Measurements from ENCODE around the gene AKT1S1. TPM values are rescaled to one million over a fixed set of nuclear protein-coding genes. Genes with fewer than 3 reads are reported as not detected.
"Not testable (repeated sequence)": the region's sequence is repeated elsewhere in the genome, so short reads cannot be mapped to it uniquely, and the experiment has no call there.

The AKT1S1 gene
- total and polyA plus RNA-seq, 2 of the 13 experiments (the other 11 are each of a cell fraction or from before 2014, with no cell fraction given) = 13.5 to 27.8 TPM

DNA sequence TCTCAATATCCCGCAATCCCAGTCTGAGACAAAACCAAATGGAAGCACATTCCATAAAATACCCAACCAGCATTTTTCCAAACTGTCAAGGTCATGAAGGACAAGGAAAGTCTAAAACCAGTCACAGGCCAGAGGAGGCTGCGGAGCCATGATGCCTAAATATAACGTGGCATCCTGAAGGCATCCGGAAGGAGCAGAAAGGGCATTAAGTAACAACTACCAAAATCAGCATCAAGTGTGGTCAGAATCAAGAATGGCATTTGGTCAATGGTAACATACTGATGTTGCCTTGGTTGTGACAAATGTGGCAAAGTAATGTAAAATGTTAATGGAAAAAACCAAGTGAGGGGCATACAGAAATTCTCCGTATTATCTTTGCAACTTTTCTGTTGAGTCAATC, 48.3 kb upstream of the AKT1S1 start:
- FAIRE-seq (no peak), DNase-seq (ENCODE audit: low spot score) (no peak), ATAC-seq (no peak)
- Histone ChIP-seq H3K9ac (ENCODE audit: insufficient read depth, low read depth, low read length) (no peak overlapping the region), H4K20me1 (ENCODE audit: insufficient read depth, low read length) (peaks cover 2% of the 10 kb centered on the region; the same call in 1 of the 2 replicates), H3K79me2 (ENCODE audit: insufficient read depth, low read length) (peaks cover 64% of the 10 kb centered on the region), H3K36me3 (replicated peaks in 1 of 2; ENCODE audit: control insufficient read depth in 1 of 2, insufficient read depth in 2 of 2, low read length in 2 of 2) (peaks cover 14 to 44% of the 10 kb centered on the region in 2 experiments; a peak in 4 of 5 replicates), H3K4me1 (ENCODE audit: insufficient read depth, low read length) (peaks cover 27% of the 10 kb centered on the region), H3K4me3 (replicated peaks in 1 of 3; ENCODE audit: insufficient read depth in 1 of 3, low read depth in 2 of 3, low read length in 3 of 3) (no peak overlapping the region), H3K4me2 (ENCODE audit: low read depth, low read length) (0 out of 2 replicates have a peak overlapping the region, but pooled peaks have one; percentile 1), H3K27me3 (ENCODE audit: control insufficient read depth in 1 of 2, insufficient read depth in 2 of 2, low read length in 2 of 2) (no peaks in the 10 kb centered on the region; a peak in 1 of 5 replicates), H2AFZ (ENCODE audit: low read length) (no peak overlapping the region), H3K9me3 (ENCODE audit: low read length) (no peaks in the 10 kb centered on the region), H3K27ac (ENCODE audit: extremely low read length, insufficient read depth, low read length) (no peak overlapping the region)
- no peak for TF ChIP-seq RBM39 (IDR thresholded peaks at IDR 0.05; ENCODE audit: low read depth, low read length, poor library complexity, severe bottlenecking)
- no peak for TF ChIP-seq RCOR2 (CRISPR knock-in tag; IDR thresholded peaks at IDR 0.05)
- TF ChIP-seq ELF1 (CRISPR knock-in tag; IDR thresholded peaks at IDR 0.05) = no peak
- no peak for TF ChIP-seq ETV5 (CRISPR knock-in tag; IDR thresholded peaks at IDR 0.05; ENCODE audit: borderline replicate concordance)
- no peak for TF ChIP-seq ZSCAN31 (CRISPR knock-in tag; IDR thresholded peaks at IDR 0.05; ENCODE audit: low read depth)
- TF ChIP-seq PCBP2 (optimal IDR thresholded peaks at IDR 0.05; ENCODE audit: low read depth, low read length, poor library complexity, severe bottlenecking) = no peak
- no peak for TF ChIP-seq RORA (CRISPR knock-in tag; IDR thresholded peaks at IDR 0.05)
- TF ChIP-seq TBX2 (CRISPR knock-in tag; IDR thresholded peaks at IDR 0.05; ENCODE audit: borderline replicate concordance) = no peak
- TF ChIP-seq SMAD9 (CRISPR knock-in tag; IDR thresholded peaks at IDR 0.05) = no peak
- TF ChIP-seq, protein P1, sequence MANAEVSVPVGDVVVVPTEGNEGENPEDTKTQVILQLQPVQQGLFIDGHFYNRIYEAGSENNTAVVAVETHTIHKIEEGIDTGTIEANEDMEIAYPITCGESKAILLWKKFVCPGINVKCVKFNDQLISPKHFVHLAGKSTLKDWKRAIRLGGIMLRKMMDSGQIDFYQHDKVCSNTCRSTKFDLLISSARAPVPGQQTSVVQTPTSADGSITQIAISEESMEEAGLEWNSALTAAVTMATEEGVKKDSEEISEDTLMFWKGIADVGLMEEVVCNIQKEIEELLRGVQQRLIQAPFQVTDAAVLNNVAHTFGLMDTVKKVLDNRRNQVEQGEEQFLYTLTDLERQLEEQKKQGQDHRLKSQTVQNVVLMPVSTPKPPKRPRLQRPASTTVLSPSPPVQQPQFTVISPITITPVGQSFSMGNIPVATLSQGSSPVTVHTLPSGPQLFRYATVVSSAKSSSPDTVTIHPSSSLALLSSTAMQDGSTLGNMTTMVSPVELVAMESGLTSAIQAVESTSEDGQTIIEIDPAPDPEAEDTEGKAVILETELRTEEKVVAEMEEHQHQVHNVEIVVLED (CRISPR knock-in tag; IDR thresholded peaks at IDR 0.05; ENCODE audit: borderline replicate concordance) = no peak
- intact Hi-C loops (cut with micrococcal nuclease; ENCODE audit: unreplicated experiment) = no loop called here
- in situ Hi-C loops (cut with HindIII; ENCODE audit: extremely low pct_ligation_motif_present, low pct_unique_long_range_greater_than_20kb) = no loop called here
- POLR2A ChIA-PET = no interaction called here
- BruUV-seq (replicated peaks) = no TSS peak
- CTCF ChIA-PET (ENCODE audit: low intra/inter-chr PET ratio, low total read pairs) = no interaction called here
- 91% methylated on average over 5 of the region's 5 CpGs for WGBS (ENCODE audit: low lambda C conversion rate)

DNA sequence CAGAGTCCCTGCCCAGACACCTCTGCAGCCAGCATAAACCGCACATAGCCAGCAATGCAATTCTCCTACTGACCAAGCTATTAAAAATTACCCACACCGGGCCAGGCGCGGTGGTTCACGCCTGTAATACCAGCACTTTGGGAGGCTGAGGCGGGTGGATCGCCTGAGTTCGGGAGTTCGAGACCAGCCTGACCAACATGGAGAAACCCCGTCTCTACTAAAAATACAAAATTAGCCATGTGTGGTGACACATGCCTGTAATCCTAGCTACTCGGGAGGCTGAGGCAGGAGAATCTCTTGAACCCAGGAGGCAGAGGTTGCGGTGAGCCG, 47.7 kb upstream of the AKT1S1 start:
- FAIRE-seq; in situ Hi-C loops (cut with HindIII; ENCODE audit: extremely low pct_ligation_motif_present, low pct_unique_long_range_greater_than_20kb); intact Hi-C loops (cut with micrococcal nuclease; ENCODE audit: unreplicated experiment); DNase-seq (ENCODE audit: low spot score); CTCF ChIA-PET (ENCODE audit: low intra/inter-chr PET ratio, low total read pairs); H3K4me3 ChIP-seq (replicated peaks in 1 of 3; ENCODE audit: insufficient read depth in 1 of 3, low read depth in 2 of 3, low read length in 3 of 3); POLR2A ChIA-PET; H3K9me3 ChIP-seq (ENCODE audit: low read length); BruUV-seq (replicated peaks); ATAC-seq; H3K27me3 ChIP-seq (ENCODE audit: control insufficient read depth in 1 of 2, insufficient read depth in 2 of 2, low read length in 2 of 2); H3K4me2 ChIP-seq (ENCODE audit: low read depth, low read length); H3K27ac ChIP-seq (ENCODE audit: extremely low read length, insufficient read depth, low read length); H2AFZ ChIP-seq (ENCODE audit: low read length); H4K20me1 ChIP-seq (ENCODE audit: insufficient read depth, low read length); H3K9ac ChIP-seq (ENCODE audit: insufficient read depth, low read depth, low read length): not testable (repeated sequence)
- peaks cover 68% of the 10 kb centered on the region for H3K79me2 ChIP-seq (ENCODE audit: insufficient read depth, low read length)
- peaks cover 26% of the 10 kb centered on the region for H3K4me1 ChIP-seq (ENCODE audit: insufficient read depth, low read length)
- H3K36me3 ChIP-seq (replicated peaks in 1 of 2; ENCODE audit: control insufficient read depth in 1 of 2, insufficient read depth in 2 of 2, low read length in 2 of 2) = peaks cover 14 to 44% of the 10 kb centered on the region in 2 experiments; a peak in 4 of 5 replicates
- WGBS (ENCODE audit: low lambda C conversion rate) = 98% methylated on average over 13 of the region's 13 CpGs
